ENCODE results near the gene KCNQ5. TPM values are rescaled to one million over a fixed set of nuclear protein-coding genes. Genes with fewer than 3 reads are reported as not detected.
A peak's percentile ranks its signal among the peaks of the same experiment; 100 is the strongest.

Gene KCNQ5
- total RNA-seq, 1 experiment from 2014 or later: 17.8 TPM

GRCh38 chr6:72746276-72746675 lies 124.4 kb downstream of the KCNQ5 start:
- no peak for TF ChIP-seq EZH2 (IDR thresholded peaks at IDR 0.05; ENCODE audit: borderline replicate concordance, low read depth, low read length, poor library complexity, severe bottlenecking)
- TF ChIP-seq CTCF (conservative IDR thresholded peaks at IDR 0.05; ENCODE audit: low read depth, low read length): no peak
- Histone ChIP-seq H3K27ac (ENCODE audit: low read depth, low read length, poor library complexity, severe bottlenecking) (no peak overlapping the region), H3K4me3 (ENCODE audit: low read depth, low read length, poor library complexity, severe bottlenecking) (no peak overlapping the region), H3K27me3 (replicated peaks; ENCODE audit: insufficient read depth, low read depth, low read length, poor library complexity) (no peaks in the 10 kb centered on the region), H3K4me1 (ENCODE audit: insufficient read depth, low read length, poor library complexity, severe bottlenecking) (no peaks in the 10 kb centered on the region), H3K9me3 (ENCODE audit: low read depth, low read length, poor library complexity, severe bottlenecking) (no peaks in the 10 kb centered on the region), H3K36me3 (ENCODE audit: insufficient read depth, low read length, poor library complexity, severe bottlenecking) (no peaks in the 10 kb centered on the region)
- intact Hi-C loops (cut with micrococcal nuclease; ENCODE audit: unreplicated experiment): no loop called here
- CTCF ChIA-PET: no interaction called here
- POLR2A ChIA-PET (ENCODE audit: low non-redundant PET): no interaction called here
- no peak for DNase-seq (ENCODE audit: low spot score)
- no TSS peak for BruUV-seq (replicated peaks)

- intact Hi-C loops (cut with micrococcal nuclease; ENCODE audit: unreplicated experiment): no loop called here
- POLR2A ChIA-PET (ENCODE audit: low non-redundant PET): no interaction called here
- DNase-seq (ENCODE audit: low spot score): peak; percentile 90
- H3K36me3 ChIP-seq (ENCODE audit: insufficient read depth, low read length, poor library complexity, severe bottlenecking): no peaks in the 10 kb centered on the region
- H3K4me3 ChIP-seq (ENCODE audit: low read depth, low read length, poor library complexity, severe bottlenecking): no peak overlapping the region
- H3K27me3 ChIP-seq (replicated peaks; ENCODE audit: insufficient read depth, low read depth, low read length, poor library complexity): no peaks in the 10 kb centered on the region
- no peak for TF ChIP-seq EZH2 (IDR thresholded peaks at IDR 0.05; ENCODE audit: borderline replicate concordance, low read depth, low read length, poor library complexity, severe bottlenecking)
- no peak for TF ChIP-seq CTCF (conservative IDR thresholded peaks at IDR 0.05; ENCODE audit: low read depth, low read length)
- no peaks in the 10 kb centered on the region for H3K9me3 ChIP-seq (ENCODE audit: low read depth, low read length, poor library complexity, severe bottlenecking)
- no peak overlapping the region for H3K27ac ChIP-seq (ENCODE audit: low read depth, low read length, poor library complexity, severe bottlenecking)
- CTCF ChIA-PET: no interaction called here
- no TSS peak for BruUV-seq (replicated peaks)
- no peaks in the 10 kb centered on the region for H3K4me1 ChIP-seq (ENCODE audit: insufficient read depth, low read length, poor library complexity, severe bottlenecking)
Observed at GRCh38 chr6:72748759-72749158, 126.9 kb downstream of the KCNQ5 start.

GRCh38 chr6:72755752-72756151 lies 133.9 kb downstream of the KCNQ5 start:
- Histone ChIP-seq H3K27ac (ENCODE audit: low read depth, low read length, poor library complexity, severe bottlenecking) (no peak overlapping the region), H3K9me3 (ENCODE audit: low read depth, low read length, poor library complexity, severe bottlenecking) (peaks cover 3% of the 10 kb centered on the region), H3K36me3 (ENCODE audit: insufficient read depth, low read length, poor library complexity, severe bottlenecking) (no peaks in the 10 kb centered on the region), H3K4me1 (ENCODE audit: insufficient read depth, low read length, poor library complexity, severe bottlenecking) (peaks cover 18% of the 10 kb centered on the region), H3K27me3 (replicated peaks; ENCODE audit: insufficient read depth, low read depth, low read length, poor library complexity) (no peaks in the 10 kb centered on the region), H3K4me3 (ENCODE audit: low read depth, low read length, poor library complexity, severe bottlenecking) (no peak overlapping the region)
- intact Hi-C loops (cut with micrococcal nuclease; ENCODE audit: unreplicated experiment): no loop called here
- DNase-seq (ENCODE audit: low spot score): peak; percentile 63
- TF ChIP-seq EZH2 (IDR thresholded peaks at IDR 0.05; ENCODE audit: borderline replicate concordance, low read depth, low read length, poor library complexity, severe bottlenecking) (no peak), CTCF (conservative IDR thresholded peaks at IDR 0.05; ENCODE audit: low read depth, low read length) (no peak)
- ChIA-PET POLR2A (ENCODE audit: low non-redundant PET) (no interaction called here), CTCF (no interaction called here)
- BruUV-seq (replicated peaks): no TSS peak
